ENCODE measurements around the gene ENO4.

ENO4 gene

GRCh38 chr10:116868722-116869121 is 19.4 kb downstream of the ENO4 start:
- Mint-ChIP-seq H3K4me3 (no peak overlapping the region), H3K4me1 (ENCODE audit: low read depth) (no peaks in the 10 kb centered on the region), H3K27ac (no peak overlapping the region), H3K27me3 (ENCODE audit: low read depth) (peaks cover 4% of the 10 kb centered on the region), H3K9me3 (no peaks in the 10 kb centered on the region), H3K36me3 (ENCODE audit: low read depth) (no peaks in the 10 kb centered on the region)

- no peaks in the 10 kb centered on the region for H3K9me3 Mint-ChIP-seq
- H3K36me3 Mint-ChIP-seq (ENCODE audit: low read depth): no peaks in the 10 kb centered on the region
- H3K27ac Mint-ChIP-seq: no peak overlapping the region
- peaks cover 4% of the 10 kb centered on the region for H3K27me3 Mint-ChIP-seq (ENCODE audit: low read depth)
- no peak overlapping the region for H3K4me3 Mint-ChIP-seq
- H3K4me1 Mint-ChIP-seq (ENCODE audit: low read depth): no peaks in the 10 kb centered on the region
Observed at GRCh38 chr10:116870949-116871348, 21.6 kb downstream of the ENO4 start.

- Mint-ChIP-seq H3K4me1 (ENCODE audit: low read depth) (no peaks in the 10 kb centered on the region), H3K27me3 (ENCODE audit: low read depth) (peaks cover 4% of the 10 kb centered on the region), H3K9me3 (no peaks in the 10 kb centered on the region), H3K4me3 (no peak overlapping the region), H3K36me3 (ENCODE audit: low read depth) (no peaks in the 10 kb centered on the region), H3K27ac (no peak overlapping the region)
Observed at GRCh38 chr10:116873134-116873533, 23.8 kb downstream of the ENO4 start.

- H3K4me3 Mint-ChIP-seq: no peak overlapping the region
- no peaks in the 10 kb centered on the region for H3K4me1 Mint-ChIP-seq (ENCODE audit: low read depth)
- no peak overlapping the region for H3K27ac Mint-ChIP-seq
- H3K36me3 Mint-ChIP-seq (ENCODE audit: low read depth): no peaks in the 10 kb centered on the region
- peaks cover 4% of the 10 kb centered on the region for H3K27me3 Mint-ChIP-seq (ENCODE audit: low read depth)
- H3K9me3 Mint-ChIP-seq: no peaks in the 10 kb centered on the region
Observed at GRCh38 chr10:116875897-116876296, 26.6 kb downstream of the ENO4 start.

- H3K4me3 Mint-ChIP-seq: no peak overlapping the region
- no peak overlapping the region for H3K27ac Mint-ChIP-seq
- H3K27me3 Mint-ChIP-seq (ENCODE audit: low read depth): peaks cover 2% of the 10 kb centered on the region
- no peaks in the 10 kb centered on the region for H3K4me1 Mint-ChIP-seq (ENCODE audit: low read depth)
- no peaks in the 10 kb centered on the region for H3K36me3 Mint-ChIP-seq (ENCODE audit: low read depth)
- no peaks in the 10 kb centered on the region for H3K9me3 Mint-ChIP-seq
Observed at GRCh38 chr10:116877391-116877790, 28.1 kb downstream of the ENO4 start.

- H3K4me1 Mint-ChIP-seq (ENCODE audit: low read depth): no peaks in the 10 kb centered on the region
- H3K27ac Mint-ChIP-seq: no peak overlapping the region
- H3K4me3 Mint-ChIP-seq: no peak overlapping the region
- no peaks in the 10 kb centered on the region for H3K27me3 Mint-ChIP-seq (ENCODE audit: low read depth)
- H3K36me3 Mint-ChIP-seq (ENCODE audit: low read depth): no peaks in the 10 kb centered on the region
- H3K9me3 Mint-ChIP-seq: no peaks in the 10 kb centered on the region
Observed at GRCh38 chr10:116878123-116878522, 28.8 kb downstream of the ENO4 start.

GRCh38 chr10:116879817-116880216 is 30.5 kb downstream of the ENO4 start:
- no peaks in the 10 kb centered on the region for H3K36me3 Mint-ChIP-seq (ENCODE audit: low read depth)
- H3K9me3 Mint-ChIP-seq: no peaks in the 10 kb centered on the region
- H3K27me3 Mint-ChIP-seq (ENCODE audit: low read depth): no peaks in the 10 kb centered on the region
- H3K4me1 Mint-ChIP-seq (ENCODE audit: low read depth): no peaks in the 10 kb centered on the region
- no peak overlapping the region for H3K27ac Mint-ChIP-seq
- no peak overlapping the region for H3K4me3 Mint-ChIP-seq

GRCh38 chr10:116880716-116881482 is 31.6 kb downstream of the ENO4 start:
- Mint-ChIP-seq H3K27me3 (ENCODE audit: low read depth) (no peaks in the 10 kb centered on the region), H3K4me3 (no peak overlapping the region), H3K4me1 (ENCODE audit: low read depth) (no peaks in the 10 kb centered on the region), H3K9me3 (no peaks in the 10 kb centered on the region), H3K27ac (no peak overlapping the region), H3K36me3 (ENCODE audit: low read depth) (no peaks in the 10 kb centered on the region)

- H3K36me3 Mint-ChIP-seq (ENCODE audit: low read depth): no peaks in the 10 kb centered on the region
- H3K4me1 Mint-ChIP-seq (ENCODE audit: low read depth): no peaks in the 10 kb centered on the region
- no peak overlapping the region for H3K27ac Mint-ChIP-seq
- H3K4me3 Mint-ChIP-seq: no peak overlapping the region
- no peaks in the 10 kb centered on the region for H3K9me3 Mint-ChIP-seq
- no peaks in the 10 kb centered on the region for H3K27me3 Mint-ChIP-seq (ENCODE audit: low read depth)
Observed at GRCh38 chr10:116882639-116883038, 33.3 kb downstream of the ENO4 start.

- Mint-ChIP-seq H3K36me3 (ENCODE audit: low read depth) (no peaks in the 10 kb centered on the region), H3K4me3 (no peak overlapping the region), H3K27ac (no peak overlapping the region), H3K27me3 (ENCODE audit: low read depth) (peaks cover 9% of the 10 kb centered on the region), H3K4me1 (ENCODE audit: low read depth) (no peaks in the 10 kb centered on the region), H3K9me3 (no peaks in the 10 kb centered on the region)
Observed at GRCh38 chr10:116886772-116887171, 37.5 kb downstream of the ENO4 start.

- H3K36me3 Mint-ChIP-seq (ENCODE audit: low read depth): no peaks in the 10 kb centered on the region
- H3K9me3 Mint-ChIP-seq: no peaks in the 10 kb centered on the region
- no peak overlapping the region for H3K4me3 Mint-ChIP-seq
- H3K4me1 Mint-ChIP-seq (ENCODE audit: low read depth): peaks cover 5% of the 10 kb centered on the region
- H3K27me3 Mint-ChIP-seq (ENCODE audit: low read depth): peaks cover 19% of the 10 kb centered on the region
- H3K27ac Mint-ChIP-seq: no peak overlapping the region
Observed at GRCh38 chr10:116888380-116889055, 39.2 kb downstream of the ENO4 start.

GRCh38 chr10:116889066-116889465 is 39.8 kb downstream of the ENO4 start:
- Mint-ChIP-seq H3K9me3 (no peaks in the 10 kb centered on the region), H3K27me3 (ENCODE audit: low read depth) (peaks cover 25% of the 10 kb centered on the region), H3K4me3 (no peak overlapping the region), H3K36me3 (ENCODE audit: low read depth) (no peaks in the 10 kb centered on the region), H3K27ac (no peak overlapping the region), H3K4me1 (ENCODE audit: low read depth) (peaks cover 5% of the 10 kb centered on the region)

GRCh38 chr10:116891208-116891607 is 41.9 kb downstream of the ENO4 start:
- H3K27ac Mint-ChIP-seq: no peak overlapping the region
- H3K36me3 Mint-ChIP-seq (ENCODE audit: low read depth): no peaks in the 10 kb centered on the region
- peaks cover 30% of the 10 kb centered on the region for H3K27me3 Mint-ChIP-seq (ENCODE audit: low read depth)

GRCh38 chr10:116892907-116893685 is 43.8 kb downstream of the ENO4 start:
- Mint-ChIP-seq H3K4me1 (ENCODE audit: low read depth) (peaks cover 5% of the 10 kb centered on the region), H3K27me3 (ENCODE audit: low read depth) (peaks cover 30% of the 10 kb centered on the region), H3K9me3 (no peaks in the 10 kb centered on the region), H3K4me3 (no peak overlapping the region), H3K27ac (no peak overlapping the region), H3K36me3 (ENCODE audit: low read depth) (no peaks in the 10 kb centered on the region)

More at GRCh38 chr10:116891208-116891607, 41.9 kb downstream of the ENO4 start:
- Mint-ChIP-seq H3K4me1 (ENCODE audit: low read depth) (peaks cover 5% of the 10 kb centered on the region), H3K9me3 (no peaks in the 10 kb centered on the region), H3K4me3 (no peak overlapping the region)

- Mint-ChIP-seq H3K9me3 (no peaks in the 10 kb centered on the region), H3K4me3 (no peak overlapping the region), H3K27me3 (ENCODE audit: low read depth) (peaks cover 30% of the 10 kb centered on the region), H3K27ac (no peak overlapping the region), H3K4me1 (ENCODE audit: low read depth) (peaks cover 5% of the 10 kb centered on the region), H3K36me3 (ENCODE audit: low read depth) (no peaks in the 10 kb centered on the region)
Observed at GRCh38 chr10:116893686-116894037, 44.4 kb downstream of the ENO4 start.
